Measurements from ENCODE around the gene MLPH. TPM values are rescaled to one million over a fixed set of nuclear protein-coding genes. Genes with fewer than 3 reads are reported as not detected.
A peak's percentile ranks its signal among the peaks of the same experiment; 100 is the strongest.

Gene MLPH
- total and polyA plus RNA-seq, 5 donors: 57.8 to 189 (median 138) TPM

DNA sequence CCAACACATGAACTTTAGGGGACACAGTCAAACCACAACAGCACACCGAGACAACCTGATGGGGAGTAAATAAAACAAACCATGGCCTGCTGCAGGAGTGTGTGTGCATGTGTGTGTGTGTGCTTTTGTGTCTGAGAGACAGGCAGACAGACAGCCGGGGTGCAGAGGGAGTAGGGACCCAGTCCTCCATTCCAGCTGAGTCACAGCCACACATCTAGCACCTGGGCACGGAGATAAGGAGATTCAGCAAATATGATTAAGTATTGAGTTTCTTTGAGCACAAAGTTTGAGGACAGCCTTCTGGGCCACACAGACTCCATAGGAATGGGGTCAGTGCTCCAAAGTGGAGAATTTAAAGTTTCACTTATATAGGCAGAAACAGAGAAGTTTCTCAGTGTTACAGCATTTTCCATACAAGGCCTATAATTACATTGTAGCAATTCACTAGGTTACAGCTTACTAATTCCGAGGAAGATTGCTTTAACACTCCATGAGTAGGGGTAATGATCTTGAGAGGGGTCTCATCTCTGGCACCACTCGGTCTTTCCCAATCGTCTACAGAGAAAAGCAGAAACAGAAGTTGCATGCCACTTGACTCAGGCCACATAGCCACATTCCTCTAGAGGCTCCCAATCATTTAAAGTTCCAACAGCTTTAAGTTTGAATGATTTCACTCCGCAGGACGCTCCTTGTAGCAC lies 48.5 kb downstream of the MLPH start:
- Histone ChIP-seq H3K27me3 (ENCODE audit: control insufficient read depth, insufficient read depth) (no peaks in the 10 kb centered on the region), H3K4me1 (ENCODE audit: control insufficient read depth, insufficient read depth, low read length) (no peaks in the 10 kb centered on the region), H3K27ac (ENCODE audit: low read length) (no peak overlapping the region), H3K9me3 (ENCODE audit: control insufficient read depth, low read length) (no peaks in the 10 kb centered on the region), H3K4me3 (ENCODE audit: low read length) (no peak overlapping the region)
- intact Hi-C loops (cut with DNase I): no loop called here
- DNase-seq: no peak
- 89% methylated on average over 8 of the region's 8 CpGs for WGBS
- ATAC-seq: no peak

DNA sequence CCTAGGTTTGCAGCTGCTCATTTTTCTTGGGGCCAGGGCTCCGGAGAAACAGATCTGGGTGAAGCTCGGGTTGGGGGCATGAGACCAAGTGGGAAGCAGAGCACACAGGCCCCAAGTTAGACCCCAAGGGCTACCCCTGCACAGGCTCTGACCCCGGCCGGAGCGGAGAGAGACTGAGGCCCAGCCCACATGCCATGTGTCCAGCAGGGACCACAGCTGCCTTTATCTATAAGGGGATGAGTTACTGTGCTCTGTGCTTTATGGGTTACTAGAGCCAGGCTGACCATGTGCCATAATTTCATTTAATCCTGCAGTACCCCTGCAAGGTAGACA lies 49.0 kb downstream of the MLPH start:
- intact Hi-C loops (cut with DNase I): no loop called here
- no peak for DNase-seq

DNA sequence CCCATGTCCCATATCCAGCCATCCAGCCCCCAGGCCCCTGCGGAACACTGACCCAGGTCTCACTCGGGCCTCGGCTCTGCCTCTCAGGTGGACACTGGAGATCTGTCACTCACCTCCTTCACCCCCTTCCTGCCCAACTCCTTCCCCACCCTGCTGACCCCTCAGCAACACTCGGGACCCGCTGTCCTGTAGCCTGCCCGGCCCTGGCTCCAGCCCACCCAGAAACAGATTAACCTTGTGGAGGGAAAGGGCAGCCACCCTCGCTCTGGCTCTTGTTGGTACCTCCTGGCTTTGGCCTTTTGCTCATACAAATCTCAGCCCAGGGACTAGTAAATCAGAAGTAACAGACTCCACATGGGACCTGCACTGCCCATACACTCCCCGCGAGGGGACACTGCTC lies 49.6 kb downstream of the MLPH start:
- WGBS: 90% methylated on average over 9 of the region's 9 CpGs
- ATAC-seq: peak in 1 of 2 donors; percentile 12
- intact Hi-C loops (cut with DNase I): no loop called here

More for the DNA sequence above, 49.0 kb downstream of the MLPH start:
- Histone ChIP-seq H3K27me3 (ENCODE audit: control insufficient read depth, insufficient read depth) (no peaks in the 10 kb centered on the region), H3K4me1 (ENCODE audit: control insufficient read depth, insufficient read depth, low read length) (no peaks in the 10 kb centered on the region), H3K9me3 (ENCODE audit: control insufficient read depth, low read length) (no peaks in the 10 kb centered on the region), H3K4me3 (ENCODE audit: low read length) (no peak overlapping the region), H3K27ac (ENCODE audit: low read length) (no peak overlapping the region)
- 92% methylated on average over 5 of the region's 5 CpGs for WGBS
- ATAC-seq: no peak

DNA sequence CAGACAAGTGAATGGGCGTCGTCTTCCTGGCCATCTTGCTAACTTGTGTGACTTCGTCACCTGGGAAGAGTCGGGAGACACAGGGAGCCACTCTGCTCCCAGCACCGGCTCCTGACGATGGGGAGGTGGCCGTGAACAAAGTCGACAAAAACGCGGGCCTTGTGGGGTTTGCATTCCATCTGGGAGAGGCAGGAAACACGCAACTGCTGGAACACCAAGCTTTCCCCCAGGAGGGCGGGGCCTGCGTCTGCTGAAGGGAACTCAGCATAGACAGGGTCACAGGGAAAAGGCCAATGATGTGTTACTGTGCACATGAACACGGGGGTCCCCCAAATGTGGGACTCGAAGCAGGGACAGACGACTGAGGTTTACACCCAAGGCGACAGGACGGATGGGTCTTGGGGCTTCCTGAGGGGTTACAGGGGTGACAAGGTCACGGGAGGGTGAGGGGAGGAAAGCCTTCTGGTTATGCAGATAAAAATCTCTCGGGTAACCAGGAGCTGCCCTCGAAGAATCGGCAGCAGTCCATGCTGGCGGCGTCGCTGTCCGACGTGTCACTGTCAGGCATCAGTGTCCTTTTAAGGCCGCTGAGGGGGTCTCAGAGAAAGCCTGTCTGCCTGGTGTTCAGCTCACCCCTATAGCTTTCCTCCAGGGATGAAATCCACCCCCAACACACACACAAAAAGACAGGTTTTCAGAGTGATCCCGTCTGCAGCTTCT lies 51.1 kb downstream of the MLPH start:
- no peak for ATAC-seq
- no peaks in the 10 kb centered on the region for H3K9me3 ChIP-seq (ENCODE audit: control insufficient read depth, low read length)
- intact Hi-C loops (cut with DNase I): no loop called here

More for the DNA sequence above, 49.6 kb downstream of the MLPH start:
- no peak for DNase-seq
- Histone ChIP-seq H3K9me3 (ENCODE audit: control insufficient read depth, low read length) (no peaks in the 10 kb centered on the region), H3K4me1 (ENCODE audit: control insufficient read depth, insufficient read depth, low read length) (no peaks in the 10 kb centered on the region), H3K4me3 (ENCODE audit: low read length) (no peak overlapping the region), H3K27ac (ENCODE audit: low read length) (no peak overlapping the region), H3K27me3 (ENCODE audit: control insufficient read depth, insufficient read depth) (no peaks in the 10 kb centered on the region)

DNA sequence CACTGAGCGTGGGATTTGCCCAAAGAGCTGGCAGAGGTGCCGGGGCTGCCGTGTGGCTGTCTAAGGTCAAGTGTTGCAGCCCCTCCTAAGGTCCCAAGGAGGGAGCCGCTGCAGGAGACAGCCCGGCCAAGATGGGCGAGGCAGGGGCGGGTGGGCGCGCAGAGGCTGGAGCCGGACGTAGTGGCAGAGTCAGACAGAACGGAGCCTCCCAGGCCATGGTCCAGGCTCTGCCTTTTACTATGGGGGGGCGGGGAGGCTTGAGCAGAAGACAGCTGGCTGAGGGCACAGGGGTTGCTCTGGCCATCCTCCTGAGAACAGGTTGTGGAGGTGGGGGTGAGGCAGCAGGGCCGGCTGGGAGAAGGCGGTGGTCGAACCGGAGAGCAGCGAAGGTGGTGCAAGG lies 51.9 kb downstream of the MLPH start:
- no peaks in the 10 kb centered on the region for H3K4me1 ChIP-seq (ENCODE audit: control insufficient read depth, insufficient read depth, low read length)
- ATAC-seq (no peak), DNase-seq (no peak)
- no peaks in the 10 kb centered on the region for H3K9me3 ChIP-seq (ENCODE audit: control insufficient read depth, low read length)
- 87% methylated on average over 18 of the region's 18 CpGs for WGBS
- H3K27ac ChIP-seq (ENCODE audit: low read length): no peak overlapping the region
- intact Hi-C loops (cut with DNase I): no loop called here
- H3K4me3 ChIP-seq (ENCODE audit: low read length): no peak overlapping the region
- no peaks in the 10 kb centered on the region for H3K27me3 ChIP-seq (ENCODE audit: control insufficient read depth, insufficient read depth)

More for the DNA sequence above, 51.1 kb downstream of the MLPH start:
- Histone ChIP-seq H3K4me1 (ENCODE audit: control insufficient read depth, insufficient read depth, low read length) (no peaks in the 10 kb centered on the region), H3K27ac (ENCODE audit: low read length) (no peak overlapping the region), H3K27me3 (ENCODE audit: control insufficient read depth, insufficient read depth) (no peaks in the 10 kb centered on the region), H3K4me3 (ENCODE audit: low read length) (no peak overlapping the region)
- 75% methylated on average over 29 of the region's 29 CpGs for WGBS
- DNase-seq: no peak

DNA sequence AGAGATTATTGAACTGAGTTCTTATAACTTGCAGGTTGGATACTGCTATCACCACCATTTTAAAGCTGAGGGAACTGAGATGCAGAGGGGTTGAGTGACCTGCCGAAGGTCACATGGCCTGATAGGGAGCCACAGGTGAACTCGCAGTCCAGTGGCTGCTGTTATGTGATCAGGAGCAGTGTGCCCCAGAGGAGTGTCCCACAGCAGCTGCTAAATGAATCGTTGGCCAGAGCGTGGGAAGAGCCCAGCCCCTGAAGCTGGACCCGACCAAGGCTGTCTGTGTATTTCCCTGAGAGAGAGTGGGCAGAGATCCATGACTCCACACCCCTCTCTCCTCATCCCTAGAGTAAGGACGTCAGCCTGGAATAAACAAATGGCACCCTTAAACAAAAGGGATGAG lies 52.6 kb downstream of the MLPH start:
- DNase-seq (no peak), ATAC-seq (no peak)
- H3K4me1 ChIP-seq (ENCODE audit: control insufficient read depth, insufficient read depth, low read length): no peaks in the 10 kb centered on the region
- H3K9me3 ChIP-seq (ENCODE audit: control insufficient read depth, low read length): no peaks in the 10 kb centered on the region
- no peaks in the 10 kb centered on the region for H3K27me3 ChIP-seq (ENCODE audit: control insufficient read depth, insufficient read depth)
- WGBS: 57% methylated on average over 6 of the region's 6 CpGs
- H3K4me3 ChIP-seq (ENCODE audit: low read length): no peak overlapping the region
- H3K27ac ChIP-seq (ENCODE audit: low read length): no peak overlapping the region
- intact Hi-C loops (cut with DNase I): no loop called here

DNA sequence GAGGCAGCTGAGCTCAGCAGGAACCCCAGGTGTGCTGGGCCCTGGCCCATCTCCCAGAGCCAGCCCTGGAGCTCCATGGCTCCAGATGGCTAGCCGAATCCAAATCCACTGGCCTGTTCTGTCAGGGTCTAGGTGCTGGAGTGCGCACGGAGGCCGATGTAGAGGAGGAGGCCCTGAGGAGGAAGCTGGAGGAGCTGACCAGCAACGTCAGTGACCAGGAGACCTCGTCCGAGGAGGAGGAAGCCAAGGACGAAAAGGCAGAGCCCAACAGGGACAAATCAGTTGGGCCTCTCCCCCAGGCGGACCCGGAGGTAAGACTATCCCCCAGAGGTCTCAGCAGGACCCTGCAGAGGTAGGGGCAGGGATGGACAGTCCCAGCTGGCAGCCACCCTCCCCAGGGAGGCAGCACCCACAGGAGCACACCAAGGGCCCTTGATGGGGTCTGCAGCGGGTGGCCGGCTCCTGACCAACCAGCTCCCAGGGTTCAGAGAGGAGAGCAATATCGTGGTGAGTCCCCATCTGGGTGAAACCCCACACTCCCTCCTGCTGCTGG lies 53.2 kb downstream of the MLPH start:
- DNase-seq: no peak
- intact Hi-C loops (cut with DNase I): no loop called here
- H3K27me3 ChIP-seq (ENCODE audit: control insufficient read depth, insufficient read depth): no peaks in the 10 kb centered on the region
- no peaks in the 10 kb centered on the region for H3K4me1 ChIP-seq (ENCODE audit: control insufficient read depth, insufficient read depth, low read length)
- ATAC-seq: peak in 1 of 2 donors; percentile 24
- no peak overlapping the region for H3K27ac ChIP-seq (ENCODE audit: low read length)
- H3K4me3 ChIP-seq (ENCODE audit: low read length): no peak overlapping the region
- WGBS: 71% methylated on average over 13 of the region's 13 CpGs
- H3K9me3 ChIP-seq (ENCODE audit: control insufficient read depth, low read length): no peaks in the 10 kb centered on the region

DNA sequence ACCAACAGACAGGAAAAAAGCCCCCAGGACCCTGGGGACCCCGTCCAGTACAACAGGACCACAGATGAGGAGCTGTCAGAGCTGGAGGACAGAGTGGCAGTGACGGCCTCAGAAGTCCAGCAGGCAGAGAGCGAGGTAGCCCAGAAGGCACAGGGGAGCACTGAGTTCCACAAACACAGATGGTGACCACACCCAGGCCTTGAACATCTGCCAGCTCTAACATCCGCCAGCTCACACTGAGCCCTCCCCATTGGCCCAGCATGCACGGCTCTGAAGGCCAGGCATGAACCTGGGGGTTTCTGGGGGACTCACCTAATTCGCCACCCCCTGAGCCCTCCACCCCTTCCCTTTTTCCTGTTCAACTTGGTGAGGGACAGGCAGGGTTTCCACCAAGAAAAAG lies 53.8 kb downstream of the MLPH start:
- 45% methylated on average over 6 of the region's 6 CpGs for WGBS
- ATAC-seq (peak; percentile 84 to 94), DNase-seq (peak; percentile 82 to 93 (median 84))
- no peak overlapping the region for H3K4me3 ChIP-seq (ENCODE audit: low read length)
- H3K9me3 ChIP-seq (ENCODE audit: control insufficient read depth, low read length): no peaks in the 10 kb centered on the region
- intact Hi-C loops (cut with DNase I): no loop called here
- H3K27me3 ChIP-seq (ENCODE audit: control insufficient read depth, insufficient read depth): no peaks in the 10 kb centered on the region
- no peak overlapping the region for H3K27ac ChIP-seq (ENCODE audit: low read length)
- H3K4me1 ChIP-seq (ENCODE audit: control insufficient read depth, insufficient read depth, low read length): no peaks in the 10 kb centered on the region

DNA sequence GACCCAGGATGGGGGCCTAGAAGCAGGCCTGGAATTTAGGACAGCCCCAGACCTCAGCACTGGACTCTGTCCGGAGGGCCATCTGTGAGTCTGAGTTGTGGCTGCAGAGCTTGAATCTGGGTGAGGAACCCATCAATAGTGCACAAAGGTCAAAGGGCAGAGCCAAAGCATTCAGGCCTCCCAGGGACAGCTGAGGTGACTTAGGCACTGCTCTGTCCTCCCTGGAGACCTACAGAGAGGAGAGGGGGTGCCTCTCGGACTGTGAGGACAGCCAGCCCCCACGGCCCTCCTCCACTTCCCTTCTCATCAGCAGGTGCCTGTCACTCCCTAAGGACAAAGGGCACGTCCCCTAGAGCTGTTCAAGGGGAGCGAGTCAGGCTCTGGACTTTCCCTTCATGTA lies 54.2 kb downstream of the MLPH start:
- no peaks in the 10 kb centered on the region for H3K9me3 ChIP-seq (ENCODE audit: control insufficient read depth, low read length)
- no peaks in the 10 kb centered on the region for H3K27me3 ChIP-seq (ENCODE audit: control insufficient read depth, insufficient read depth)
- DNase-seq (no peak), ATAC-seq (peak in 1 of 2 donors; percentile 8)
- intact Hi-C loops (cut with DNase I): no loop called here
- no peak overlapping the region for H3K4me3 ChIP-seq (ENCODE audit: low read length)
- 76% methylated on average over 5 of the region's 5 CpGs for WGBS
- H3K4me1 ChIP-seq (ENCODE audit: control insufficient read depth, insufficient read depth, low read length): no peaks in the 10 kb centered on the region
- no peak overlapping the region for H3K27ac ChIP-seq (ENCODE audit: low read length)

DNA sequence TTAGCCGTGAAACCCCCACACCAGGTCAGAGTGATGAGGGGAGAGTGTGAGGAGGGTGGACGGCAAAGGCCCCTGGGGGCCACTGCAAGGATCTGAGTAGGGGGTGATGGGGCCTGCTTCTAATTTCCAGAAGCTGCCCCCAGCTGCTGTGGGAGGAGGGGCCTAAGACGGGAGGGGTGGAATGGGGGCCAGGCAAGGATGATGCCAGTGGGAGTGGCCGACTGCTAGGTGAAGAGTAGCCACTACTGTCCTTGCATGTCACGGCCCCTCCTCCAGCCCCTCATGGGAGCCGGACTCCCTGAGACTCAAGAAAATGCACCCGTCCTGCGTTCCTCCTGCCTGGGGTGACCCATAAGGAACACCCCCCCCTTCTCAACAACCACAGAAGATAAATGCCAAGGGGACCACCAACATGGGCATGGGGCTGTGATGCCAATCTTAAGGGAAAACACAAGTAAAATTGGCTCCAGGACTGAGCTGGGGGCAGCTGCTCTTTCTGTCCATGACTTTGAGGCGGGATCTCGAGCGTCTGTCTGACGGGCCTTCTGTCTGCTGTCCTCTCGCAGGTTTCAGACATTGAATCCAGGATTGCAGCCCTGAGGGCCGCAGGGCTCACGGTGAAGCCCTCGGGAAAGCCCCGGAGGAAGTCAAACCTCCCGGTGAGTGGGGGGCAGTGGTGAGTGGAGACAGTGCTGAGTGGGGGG lies 55.1 kb downstream of the MLPH start:
- intact Hi-C loops (cut with DNase I): no loop called here
- DNase-seq: no peak
- Histone ChIP-seq H3K4me3 (ENCODE audit: low read length) (no peak overlapping the region), H3K27me3 (ENCODE audit: control insufficient read depth, insufficient read depth) (no peaks in the 10 kb centered on the region), H3K4me1 (ENCODE audit: control insufficient read depth, insufficient read depth, low read length) (no peaks in the 10 kb centered on the region), H3K9me3 (ENCODE audit: control insufficient read depth, low read length) (no peaks in the 10 kb centered on the region), H3K27ac (ENCODE audit: low read length) (no peak overlapping the region)
- 93% methylated on average over 18 of the region's 18 CpGs for WGBS
- ATAC-seq: no peak

Data from right cardiac atrium (tissue), 5 donors.